Pancreas (tissue), 10 donors: ENCODE measurements around the gene C1RL. TPM values are rescaled to one million over a fixed set of nuclear protein-coding genes. Genes with fewer than 3 reads are reported as not detected.

Source experiments
- ATAC-seq, 4 donors: fragments of 200-7000 bp; cut with Tn5 transposase; one replicate each; pipeline versions ENCODE4 v1.8.0 to v1.9.1; 2020; ENCODE audit warnings: mild to moderate bottlenecking in 4 of 4, moderate library complexity in 4 of 4
- DNase-seq, 6 donors: peaks; one replicate each; pipeline ENCODE4 v3.0.0-alpha.2; 2020
- FAIRE-seq: peaks from 2 replicates; lab custom pipeline; 2012; peaks lifted over from hg19 to GRCh38; lab: Jason Lieb, UNC
- H3K27ac ChIP-seq, 4 donors: fragments of 200-600 bp; sonication (generic); 1 replicate in 3 of 4; 2 replicates in 1 of 4; pipeline versions ENCODE4 v1.5.0 to v1.8.0; 2020
- H3K27me3 ChIP-seq, 4 donors: fragments of 200-600 bp; one replicate each; pipeline ENCODE4 v1.8.0; 2021
- H3K36me3 ChIP-seq, 3 donors: fragments of 200-600 bp; sonication (generic) in 1 of 3; one replicate each; pipeline versions ENCODE4 v1.5.0 to v1.8.0; 2020 to 2021
- H3K4me1 ChIP-seq, 3 donors: fragments of 200-600 bp; one replicate each; pipeline ENCODE4 v1.8.0; 2021
- H3K4me3 ChIP-seq, 4 donors: fragments of 200-600 bp; sonication (generic) in 2 of 4; one replicate each; pipeline versions ENCODE4 v1.5.0 to v1.8.0; 2020 to 2021
- H3K9me3 ChIP-seq, 4 donors: fragments of 200-600 bp; one replicate each; pipeline ENCODE4 v1.8.0; 2021
- WGBS, 2 donors: extraction: QIAGEN DNeasy Blood & Tissue Kit; methylation state at CpG; one replicate each; pipeline ENCODE4 v1.1.7; 2013; 5-methylcytosine and 5-hydroxymethylcytosine counted together
- intact Hi-C, 3 donors: fragments of 100-400 bp; cut with DNase I; formaldehyde crosslinking; loops; one replicate each; pipeline versions ENCODE4 v1.11.1 to v1.14.2; 2022
- polyA plus RNA-seq, 2 donors: library from polyadenylated mRNA; stranded (reverse); fragments of 200-250 nt; gene quantifications; one replicate each; pipeline ENCODE4 v1.2.3, GENCODE V29; 2013
- total RNA-seq, 6 donors: library from RNA; stranded (reverse); fragmentation: NEBNext Ultra II Directional in 4 of 6; extraction: Animal tissue kit (Norgen Biotek cat#: 25700) in 4 of 6; gene quantifications; one replicate each; pipeline versions ENCODE4 v1.2.1 to v1.2.4, GENCODE V29; 2021 to 2023
- TF ChIP-seq, protein P1 (sequence below), 4 donors: fragments of 200-600 bp; sonication (generic) in 3 of 4; IDR thresholded peaks; one replicate each; pipeline versions ENCODE4 v1.5.0 to v1.8.0; 2021; ENCODE audit warnings: antibody characterized with exemption in 4 of 4
- donor health status: healthy with polysubstance abuse.
- donor health status: DM: no; HTN: no; CAD: no; lungs with moderate emphysema.
- donor health status: DM: no; HTN: no; CAD: no.
- donor health status: control.
- donor health status: control.
- donor health status: Bipolar disorder and iron deficiency.
- donor health status: DM: yes; HTN: yes; CAD: no.
- donor health status: DM: no; HTN: no; CAD: no.
- donor health status: DM: no; HTN: no; CAD: no.
- donor health status: DM: yes; HTN: yes; CAD: no.

C1RL gene
- total and polyA plus RNA-seq, 8 donors: 36.5 to 60.5 (median 44.7) TPM

DNA sequence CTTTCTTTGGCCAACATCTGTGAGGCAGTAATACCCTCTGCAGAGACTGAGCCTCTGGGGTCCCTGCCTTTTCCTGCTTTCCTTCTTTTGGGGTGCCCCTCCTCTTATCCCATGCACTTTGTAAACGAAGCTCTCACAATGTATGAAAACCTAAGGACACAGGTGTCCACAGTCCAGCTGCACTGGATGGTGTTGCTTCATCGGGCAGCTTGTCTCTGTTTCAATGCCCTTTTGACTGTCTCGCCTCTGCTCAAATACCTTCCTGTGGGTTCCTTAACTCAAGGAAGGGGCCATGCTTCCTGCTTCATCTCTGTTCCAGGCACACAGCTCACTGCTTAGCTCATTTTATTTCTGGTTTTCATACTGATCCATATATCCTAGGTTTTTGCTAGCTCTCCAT lies 6.4 kb downstream of the C1RL start:
- H3K36me3 ChIP-seq: peaks cover 0 to 13% (median 4%) of the 10 kb centered on the region in 3 donors
- H3K27ac ChIP-seq: no peak overlapping the region
- whole genome bisulfite sequencing, 2 donors: 76% methylated on average over 3 of the region's 3 CpGs
- FAIRE-seq (no peak), ATAC-seq (no peak), DNase-seq (no peak)
- no peak overlapping the region for H3K4me3 ChIP-seq
- no peaks in the 10 kb centered on the region for H3K9me3 ChIP-seq
- H3K4me1 ChIP-seq: peaks cover 5 to 12% (median 8%) of the 10 kb centered on the region in 3 donors
- TF ChIP-seq, protein P1, sequence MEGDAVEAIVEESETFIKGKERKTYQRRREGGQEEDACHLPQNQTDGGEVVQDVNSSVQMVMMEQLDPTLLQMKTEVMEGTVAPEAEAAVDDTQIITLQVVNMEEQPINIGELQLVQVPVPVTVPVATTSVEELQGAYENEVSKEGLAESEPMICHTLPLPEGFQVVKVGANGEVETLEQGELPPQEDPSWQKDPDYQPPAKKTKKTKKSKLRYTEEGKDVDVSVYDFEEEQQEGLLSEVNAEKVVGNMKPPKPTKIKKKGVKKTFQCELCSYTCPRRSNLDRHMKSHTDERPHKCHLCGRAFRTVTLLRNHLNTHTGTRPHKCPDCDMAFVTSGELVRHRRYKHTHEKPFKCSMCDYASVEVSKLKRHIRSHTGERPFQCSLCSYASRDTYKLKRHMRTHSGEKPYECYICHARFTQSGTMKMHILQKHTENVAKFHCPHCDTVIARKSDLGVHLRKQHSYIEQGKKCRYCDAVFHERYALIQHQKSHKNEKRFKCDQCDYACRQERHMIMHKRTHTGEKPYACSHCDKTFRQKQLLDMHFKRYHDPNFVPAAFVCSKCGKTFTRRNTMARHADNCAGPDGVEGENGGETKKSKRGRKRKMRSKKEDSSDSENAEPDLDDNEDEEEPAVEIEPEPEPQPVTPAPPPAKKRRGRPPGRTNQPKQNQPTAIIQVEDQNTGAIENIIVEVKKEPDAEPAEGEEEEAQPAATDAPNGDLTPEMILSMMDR (IDR thresholded peaks at IDR 0.05): no peak
- H3K27me3 ChIP-seq: no peaks in the 10 kb centered on the region
- intact Hi-C loops: loop anchor here in 1 of 3 donors (10.0 kb wide), 1 partner anchor 158 kb away; the partner anchor contains the start of genes C12orf57 and RNU7-1

DNA sequence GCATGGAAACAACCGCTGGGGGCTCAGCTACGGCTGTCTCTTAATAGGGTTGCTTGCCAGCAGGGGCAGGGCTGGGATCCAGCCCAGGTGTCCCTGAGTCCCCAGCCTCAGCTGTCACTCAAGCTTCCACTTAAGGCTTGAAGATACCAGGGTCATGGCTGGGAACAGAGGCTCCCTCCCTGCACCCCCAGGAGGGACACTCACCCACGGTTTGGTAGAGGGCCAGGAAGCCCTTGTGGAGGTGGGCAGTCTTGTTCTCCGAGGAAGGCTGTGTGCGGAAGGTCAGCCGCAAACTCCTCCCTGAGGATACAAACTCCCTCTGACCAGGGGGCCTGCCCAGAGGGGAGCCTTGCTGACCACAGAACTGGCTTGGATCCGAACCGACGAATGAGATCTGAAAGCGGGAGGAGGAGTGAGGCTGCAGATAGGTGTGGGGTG lies 7.3 kb downstream of the C1RL start:
- FAIRE-seq (no peak), ATAC-seq (peak in 2 of 4 donors; percentile 20 to 29), DNase-seq (no peak)
- intact Hi-C loops: loop anchor here in 1 of 3 donors (10.0 kb wide), 1 partner anchor 157 kb away; the partner anchor contains the start of genes C12orf57 and RNU7-1
- no peaks in the 10 kb centered on the region for H3K27me3 ChIP-seq
- TF ChIP-seq, protein P1 (IDR thresholded peaks at IDR 0.05): no peak
- peaks cover 0 to 4% (median 3%) of the 10 kb centered on the region in 3 donors for H3K4me1 ChIP-seq
- no peak overlapping the region for H3K4me3 ChIP-seq
- 79 to 81% methylated on average over 10 of the region's 10 CpGs for whole genome bisulfite sequencing, 2 donors
- peaks cover 0 to 13% (median 4%) of the 10 kb centered on the region in 3 donors for H3K36me3 ChIP-seq
- H3K9me3 ChIP-seq: no peaks in the 10 kb centered on the region
- H3K27ac ChIP-seq: no peak overlapping the region

DNA sequence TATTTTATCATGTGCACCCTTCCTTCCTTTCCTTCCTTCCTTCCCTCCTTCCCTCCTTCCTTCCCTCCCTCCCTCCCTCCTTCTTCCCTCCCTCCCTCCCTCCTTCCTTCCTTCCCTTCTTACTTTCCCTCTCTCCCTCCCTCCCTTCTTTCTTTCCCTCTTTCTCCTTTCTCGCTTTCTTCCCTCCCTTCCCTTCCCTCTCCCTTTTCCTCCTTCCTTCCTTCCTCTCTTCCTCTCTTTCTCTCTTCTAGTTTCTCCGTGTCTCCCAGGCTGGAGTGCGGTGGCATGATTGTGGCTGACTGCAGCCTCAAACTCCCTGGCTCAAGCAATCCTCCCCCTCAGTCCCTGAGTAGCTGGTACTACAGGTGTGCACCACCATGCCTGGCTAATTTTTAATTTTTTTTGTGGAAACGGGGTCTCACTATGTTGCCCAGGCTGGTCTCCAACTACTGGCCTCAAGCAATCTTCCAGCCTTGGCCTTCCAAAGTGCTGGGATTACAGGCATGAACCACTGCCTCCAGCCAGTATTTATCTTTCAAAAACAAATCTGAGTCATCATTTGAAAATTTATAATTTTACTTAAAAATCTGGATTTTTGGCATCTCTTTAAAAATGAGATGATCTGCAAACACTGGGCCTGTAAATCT lies 7.8 kb downstream of the C1RL start:
- WGBS, 2 donors: 84% methylated on average over 4 of the region's 4 CpGs
- Histone ChIP-seq H3K4me1 (no peaks in the 10 kb centered on the region), H3K27me3 (no peaks in the 10 kb centered on the region), H3K9me3 (no peaks in the 10 kb centered on the region), H3K27ac (no peak overlapping the region), H3K4me3 (no peak overlapping the region), H3K36me3 (peaks cover 0 to 13% (median 4%) of the 10 kb centered on the region in 3 donors)
- intact Hi-C loops: loop anchor here in 1 of 3 donors (10.0 kb wide), 1 partner anchor 156 kb away; the partner anchor contains the start of genes C12orf57 and RNU7-1
- TF ChIP-seq, protein P1 (IDR thresholded peaks at IDR 0.05): no peak
- FAIRE-seq (no peak), DNase-seq (peak in 1 of 6 donors; percentile 16), ATAC-seq (peak in 1 of 4 donors; percentile 11)

DNA sequence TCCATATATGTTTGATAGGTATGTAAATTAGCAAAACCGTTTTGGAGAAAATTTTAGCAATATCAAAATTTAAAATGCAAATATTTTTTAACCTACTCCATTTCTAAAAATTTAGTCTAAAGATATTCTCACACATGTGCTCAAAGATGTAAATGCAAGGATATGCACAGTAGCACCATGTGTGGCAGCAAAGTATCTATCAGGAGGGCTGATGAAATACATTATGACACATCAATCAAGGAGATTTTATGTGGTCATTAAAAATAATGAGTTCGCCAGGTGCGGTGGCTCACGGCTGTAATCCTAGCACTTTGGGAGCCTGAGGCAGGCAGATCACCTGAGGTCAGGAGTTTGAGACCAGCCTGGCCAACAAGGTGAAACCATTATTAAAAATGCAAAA lies 8.8 kb downstream of the C1RL start:
- TF ChIP-seq, protein P1 (IDR thresholded peaks at IDR 0.05): no peak
- H3K27ac ChIP-seq: no peak overlapping the region
- H3K4me1 ChIP-seq: no peaks in the 10 kb centered on the region
- no peaks in the 10 kb centered on the region for H3K27me3 ChIP-seq
- ATAC-seq (no peak), FAIRE-seq (no peak), DNase-seq (peak in 1 of 6 donors; percentile 11)
- intact Hi-C loops: loop anchor here in 1 of 3 donors (10.0 kb wide), 1 partner anchor 155 kb away; the partner anchor contains the start of genes C12orf57 and RNU7-1
- H3K9me3 ChIP-seq: no peaks in the 10 kb centered on the region
- no peak overlapping the region for H3K4me3 ChIP-seq
- 73 to 81% methylated on average over 4 of the region's 4 CpGs for whole genome bisulfite sequencing, 2 donors
- peaks cover 0 to 13% (median 4%) of the 10 kb centered on the region in 3 donors for H3K36me3 ChIP-seq
